Stimulated activated CD8-positive, alpha-beta memory T cell treated with anti-CD3 and anti-CD28 coated beads, Interleukin-7, amount 100 ng/mL, for 1 hour (primary cell): ENCODE data around the gene PPBP.

ENCODE experiments used
- DNase-seq, 2 donors: peaks; one replicate each; pipeline ENCODE4 v3.0.0-alpha.2; 2020; ENCODE audit warnings: low read depth in 2 of 2

PPBP gene

DNA sequence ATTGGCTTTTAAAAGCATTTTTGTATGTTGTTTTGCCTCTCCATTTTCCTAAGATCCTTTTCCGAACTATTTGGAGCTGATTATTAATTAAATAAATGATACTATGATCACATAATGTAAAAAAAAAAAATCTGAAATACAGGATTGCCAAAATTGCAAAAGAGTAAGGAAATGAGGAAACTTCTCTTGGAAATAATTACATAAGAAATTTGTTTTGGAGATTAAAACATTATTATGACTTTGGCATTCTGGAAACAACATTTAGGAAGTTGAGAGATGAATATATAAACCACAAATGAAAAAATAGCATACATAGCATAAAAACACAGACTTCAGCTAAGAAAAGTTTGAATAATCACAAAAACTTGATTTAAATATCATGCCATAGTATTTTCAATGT is 39.7 kb downstream of the PPBP start:
- no peak for DNase-seq

DNA sequence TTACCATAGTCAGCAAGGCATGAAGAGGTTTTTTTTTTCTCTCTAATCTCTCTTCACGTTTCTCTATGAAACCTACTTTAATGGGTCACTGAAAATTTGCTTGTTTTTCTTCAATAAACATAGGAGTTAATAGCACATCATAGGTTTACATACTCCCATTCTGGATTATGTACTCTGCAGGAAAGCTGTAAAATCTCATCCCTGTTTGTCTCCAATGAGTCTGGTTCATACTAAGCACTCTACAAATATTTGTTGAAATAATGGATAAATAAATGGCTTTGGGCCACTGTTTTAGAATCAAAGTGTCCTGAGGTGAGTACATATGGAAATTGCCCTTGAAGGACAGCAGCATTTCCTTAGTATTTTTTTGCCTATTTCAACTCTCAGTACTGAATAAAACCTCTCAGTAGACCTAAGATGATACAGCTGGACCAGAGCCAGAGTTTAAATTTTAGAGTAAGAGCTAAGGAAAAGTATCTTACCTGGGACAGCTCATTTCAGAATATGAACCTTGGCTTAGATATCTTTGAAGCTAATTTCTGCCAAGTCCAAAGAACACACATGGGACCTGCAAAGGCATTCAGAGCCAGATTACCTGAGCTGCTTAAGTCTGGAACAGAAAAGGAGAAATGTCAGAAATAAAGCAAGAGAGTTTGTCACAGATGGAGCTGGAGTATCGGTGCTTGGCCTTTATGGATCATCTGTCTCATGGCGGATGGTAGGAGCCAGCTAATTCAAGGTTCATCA is 40.6 kb downstream of the PPBP start:
- DNase-seq = no peak

DNA sequence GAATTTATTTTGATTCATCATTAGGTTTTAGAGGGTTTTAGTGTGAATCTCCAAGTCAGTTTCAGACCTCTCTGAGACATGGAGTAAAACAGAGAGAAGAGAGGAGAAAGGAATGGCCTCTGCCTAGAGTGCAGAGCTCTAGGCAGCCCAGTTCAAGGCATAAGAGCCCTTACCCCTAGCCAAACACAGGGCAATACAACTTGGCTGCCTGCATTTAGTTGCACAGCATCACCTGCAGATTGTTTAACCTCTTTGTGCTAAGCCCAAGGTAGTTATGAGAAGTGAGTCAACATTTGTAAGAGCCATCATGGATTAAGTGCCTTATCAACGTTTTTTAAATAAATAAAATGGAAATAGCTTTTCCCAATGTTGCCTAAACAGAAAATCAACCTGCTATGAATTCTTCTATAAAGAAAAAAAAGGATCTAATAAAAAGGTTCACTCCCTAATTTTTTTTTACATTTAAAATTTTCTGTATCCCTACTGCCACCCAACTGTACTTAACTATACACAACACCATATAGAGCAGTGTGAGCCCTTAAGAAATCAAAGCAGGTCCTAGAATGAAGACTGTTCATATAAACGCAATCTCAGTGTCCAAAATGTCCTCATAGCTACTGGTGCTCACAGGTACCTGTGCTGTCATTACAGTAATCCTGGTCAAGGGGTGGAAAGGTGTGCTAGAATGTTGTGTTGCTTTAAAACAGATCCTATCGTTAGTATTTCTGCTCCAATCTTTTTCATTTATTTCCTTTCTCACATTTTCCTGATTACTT is 42.1 kb downstream of the PPBP start:
- no peak for DNase-seq

DNA sequence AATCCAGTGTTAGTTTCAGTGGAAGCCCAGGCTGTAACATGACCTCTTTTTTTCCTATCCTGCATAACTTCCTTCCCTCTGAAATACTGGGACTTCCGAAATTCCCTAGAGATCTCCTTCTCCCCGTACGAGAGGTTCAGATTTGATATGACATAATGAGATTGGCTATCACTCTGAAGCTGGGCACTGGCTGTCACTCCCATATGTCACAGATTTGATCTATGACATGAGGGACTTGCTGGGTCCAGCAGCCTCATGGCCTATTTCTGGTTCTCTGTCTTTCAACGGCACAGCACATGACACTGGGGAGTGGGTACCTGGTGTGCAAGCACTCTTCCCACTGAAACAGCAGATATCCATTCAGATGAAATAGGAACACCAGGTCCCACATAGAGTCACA is 42.9 kb downstream of the PPBP start:
- no peak for DNase-seq

DNA sequence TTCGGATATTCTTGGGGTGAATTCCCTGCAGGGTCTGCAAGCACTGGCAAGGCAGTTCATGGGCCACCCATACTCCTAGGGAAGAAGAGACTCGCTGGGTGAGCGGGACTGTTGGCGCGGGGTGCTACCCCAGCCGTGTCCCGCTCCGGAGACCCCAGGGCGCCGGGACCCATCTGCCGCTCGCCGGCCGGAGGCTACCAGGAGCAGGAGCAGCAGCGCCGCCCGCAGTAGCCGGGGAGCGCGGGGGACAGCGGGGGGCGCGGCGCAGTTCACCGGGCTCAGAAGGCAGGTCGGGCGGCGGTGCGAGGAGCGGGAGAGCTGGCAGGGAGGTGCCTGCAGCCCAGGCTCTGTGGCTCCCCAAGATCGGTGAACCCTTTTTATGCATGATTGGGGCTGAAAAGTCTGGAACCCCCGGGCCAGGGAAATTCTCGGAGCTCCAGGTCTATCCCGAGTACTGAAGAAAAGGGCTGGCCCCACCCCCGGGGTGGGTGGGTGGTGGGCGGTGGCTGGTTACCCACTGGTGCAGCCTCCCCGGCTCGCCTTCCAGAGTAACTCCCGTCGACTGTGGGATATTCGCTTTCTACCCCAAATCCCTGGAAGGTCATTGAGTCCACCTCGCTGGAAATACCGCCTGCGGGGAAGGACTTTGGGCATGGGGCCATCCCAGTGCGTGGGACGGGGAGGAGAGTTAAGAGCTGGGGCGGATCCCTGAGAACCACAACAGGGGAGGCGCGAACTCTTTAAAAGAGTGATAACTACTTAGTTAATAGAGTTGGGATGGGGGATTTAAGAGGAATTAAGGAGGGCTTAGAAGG is 43.7 kb downstream of the PPBP start:
- DNase-seq = no peak

DNA sequence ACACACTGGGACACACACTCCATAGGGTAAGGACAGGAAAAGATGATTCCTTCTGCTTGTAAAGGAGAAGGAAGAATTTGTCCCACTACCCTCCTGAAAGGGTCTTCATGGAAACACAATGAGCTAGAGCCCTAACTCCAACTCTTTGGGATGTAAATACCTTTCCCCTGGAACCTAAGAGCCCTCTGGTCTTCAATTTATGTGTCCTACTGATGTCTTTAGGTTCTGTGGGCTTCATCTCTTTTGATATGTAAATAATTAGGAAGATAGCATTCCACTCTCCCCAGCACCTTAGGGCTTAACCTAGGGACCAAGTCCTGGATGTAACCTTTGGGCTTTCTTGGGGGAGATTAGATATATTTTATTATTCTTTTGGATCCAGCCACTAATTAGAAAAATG is 44.4 kb downstream of the PPBP start:
- no peak for DNase-seq

DNA sequence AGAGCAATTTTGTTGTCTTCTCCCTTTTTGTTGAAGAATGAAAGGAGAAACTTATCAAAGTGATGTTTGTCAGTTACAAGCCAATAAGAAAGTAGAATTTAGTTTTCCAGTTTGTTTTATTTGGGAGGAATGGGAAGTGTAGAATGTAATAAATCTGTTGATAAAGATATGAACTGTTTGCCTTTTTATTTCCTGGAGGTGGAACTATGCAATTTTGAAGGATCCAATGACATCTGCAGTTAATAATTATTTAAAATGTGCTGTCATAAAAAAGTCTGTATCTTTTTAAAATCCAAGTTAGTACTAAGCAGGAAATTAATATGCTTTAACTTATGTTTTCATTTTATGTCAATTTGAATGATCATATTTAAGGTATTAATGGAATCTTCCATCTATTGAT is 51.0 kb downstream of the PPBP start:
- no peak for DNase-seq
